Activated CD8-positive, alpha-beta T cell treated with anti-CD3 and anti-CD28 coated beads for 36 hours (primary cell): ENCODE results near the gene CYP4F3. TPM values are rescaled to one million over a fixed set of nuclear protein-coding genes. Genes with fewer than 3 reads are reported as not detected.

Experiments
- ATAC-seq: fragments of 200-7000 bp; cut with Tn5 transposase; one replicate; pipeline ENCODE4 v1.10.0; 2021; ENCODE audit warnings: mild to moderate bottlenecking, moderate library complexity
- CTCF ChIA-PET: fragments of 350-600 bp; sonication (Branson Sonifier 250); formaldehyde crosslinking; loops from one replicate; lab custom pipeline; 2021; ENCODE audit warnings: antibody characterized with exemption; lab: Charles Lee
- POLR2A ChIA-PET: fragments of 350-600 bp; sonication (Branson Sonifier 250); formaldehyde crosslinking; loops from one replicate; lab custom pipeline; 2021; ENCODE audit warnings: antibody characterized with exemption; lab: Charles Lee
- DNase-seq: peaks from one replicate; pipeline ENCODE4 v3.0.0-alpha.2; 2020
- H3K27ac Mint-ChIP-seq: one replicate; pipeline ENCODE4 v1.8.0; 2021; ENCODE audit warnings: mild to moderate bottlenecking, mixed read lengths
- H3K27me3 Mint-ChIP-seq: one replicate; pipeline ENCODE4 v1.8.0; 2021; ENCODE audit warnings: mixed read lengths
- H3K36me3 Mint-ChIP-seq: one replicate; pipeline ENCODE4 v1.8.0; 2021; ENCODE audit warnings: low read depth, mixed read lengths
- H3K4me1 Mint-ChIP-seq: one replicate; pipeline ENCODE4 v1.8.0; 2021; ENCODE audit warnings: low read depth, mixed read lengths
- H3K4me3 Mint-ChIP-seq: one replicate; pipeline ENCODE4 v1.8.0; 2021; ENCODE audit warnings: mild to moderate bottlenecking, moderate library complexity, mixed read lengths
- H3K9me3 Mint-ChIP-seq: one replicate; pipeline ENCODE4 v1.8.0; 2021; ENCODE audit warnings: mixed read lengths
- CTCF ChIP-seq: fragments of 200-600 bp; IDR thresholded peaks from one replicate; pipeline ENCODE4 v1.8.0; 2022; ENCODE audit warnings: antibody characterized with exemption, mild to moderate bottlenecking
- intact Hi-C: fragments of 100-400 bp; cut with micrococcal nuclease; formaldehyde crosslinking; loops from one replicate; pipeline ENCODE4 v1.10.0; 2022
- total RNA-seq, 2 experiments: library from RNA; stranded (reverse); gene quantifications; one replicate each; pipeline ENCODE4 v1.2.3, GENCODE V29; 2021

The CYP4F3 gene
- total RNA-seq, 2 experiments from 2014 or later = 0.16 TPM

GRCh38 chr19:15669440-15669839 lies 28.7 kb downstream of the CYP4F3 start:
- TF ChIP-seq CTCF = no peak
- Mint-ChIP-seq H3K4me1 (peaks cover 16% of the 10 kb centered on the region), H3K4me3 (no peak overlapping the region), H3K27ac (no peak overlapping the region), H3K27me3 (peaks cover 5% of the 10 kb centered on the region), H3K36me3 (no peaks in the 10 kb centered on the region), H3K9me3 (no peaks in the 10 kb centered on the region)
- no peak for DNase-seq
- CTCF ChIA-PET = no interaction called here
- intact Hi-C loops = no loop called here
- POLR2A ChIA-PET = no interaction called here
- ATAC-seq = no peak

GRCh38 chr19:15669891-15670290 lies 29.2 kb downstream of the CYP4F3 start:
- DNase-seq (no peak), ATAC-seq (no peak)
- ChIA-PET POLR2A (no interaction called here), CTCF (no interaction called here)
- Mint-ChIP-seq H3K27ac (no peak overlapping the region), H3K4me1 (peaks cover 18% of the 10 kb centered on the region), H3K27me3 (peaks cover 4% of the 10 kb centered on the region), H3K4me3 (no peak overlapping the region), H3K9me3 (no peaks in the 10 kb centered on the region), H3K36me3 (no peaks in the 10 kb centered on the region)
- TF ChIP-seq CTCF = no peak
- intact Hi-C loops = no loop called here

GRCh38 chr19:15671237-15671821 lies 30.6 kb downstream of the CYP4F3 start:
- ChIA-PET POLR2A (interaction anchor here (0.6 kb wide), 1 partner anchor 90 kb away, joined by 3 read pairs; no protein-coding TSS in a partner anchor), CTCF (no interaction called here)
- H3K36me3 Mint-ChIP-seq = no peaks in the 10 kb centered on the region
- H3K9me3 Mint-ChIP-seq = no peaks in the 10 kb centered on the region
- ATAC-seq (no peak), DNase-seq (no peak)
- intact Hi-C loops = no loop called here
- H3K27me3 Mint-ChIP-seq = no peaks in the 10 kb centered on the region
- TF ChIP-seq CTCF = no peak
- H3K4me3 Mint-ChIP-seq = no peak overlapping the region
- no peak overlapping the region for H3K27ac Mint-ChIP-seq
- H3K4me1 Mint-ChIP-seq = peaks cover 18% of the 10 kb centered on the region

GRCh38 chr19:15671891-15672579 lies 31.3 kb downstream of the CYP4F3 start:
- ATAC-seq (no peak), DNase-seq (no peak)
- intact Hi-C loops = no loop called here
- Mint-ChIP-seq H3K4me1 (peaks cover 18% of the 10 kb centered on the region), H3K9me3 (no peaks in the 10 kb centered on the region), H3K36me3 (no peaks in the 10 kb centered on the region), H3K27ac (no peak overlapping the region), H3K27me3 (no peaks in the 10 kb centered on the region), H3K4me3 (no peak overlapping the region)
- POLR2A ChIA-PET = interaction anchor here (0.6 kb wide), 1 partner anchor 89 kb away, joined by 3 read pairs; no protein-coding TSS in a partner anchor
- CTCF ChIA-PET = no interaction called here
- no peak for TF ChIP-seq CTCF

GRCh38 chr19:15672580-15673175 lies 32.0 kb downstream of the CYP4F3 start, which contains the start of gene CYP4F12:
Gene CYP4F12, plus strand, starts transcription at chr19:15673087. Its CDS starts 443 bp downstream, at chr19:15673530.
- H3K4me1 Mint-ChIP-seq = peaks cover 18% of the 10 kb centered on the region
- H3K4me3 Mint-ChIP-seq = no peak within 1 kb of the TSS
- DNase-seq = peak; percentile 35
- peak; percentile 58 for ATAC-seq
- no peak within 1 kb of the TSS for H3K27ac Mint-ChIP-seq
- ChIA-PET POLR2A (interaction anchor here (1.0 kb wide), 1 partner anchor 24 kb away, joined by 3 read pairs; no protein-coding TSS in a partner anchor), CTCF (no interaction called here)
- intact Hi-C loops = no loop called here
- TF ChIP-seq CTCF = no peak
- H3K9me3 Mint-ChIP-seq = no peaks in the 10 kb centered on the region
- no peaks in the 10 kb centered on the region for H3K36me3 Mint-ChIP-seq
- H3K27me3 Mint-ChIP-seq = no peaks in the 10 kb centered on the region
